Measurements from ENCODE around the gene SLC25A13. TPM values are rescaled to one million over a fixed set of nuclear protein-coding genes. Genes with fewer than 3 reads are reported as not detected.
"Not testable (repeated sequence)": the region's sequence is repeated elsewhere in the genome, so short reads cannot be mapped to it uniquely, and the experiment has no call there.

The SLC25A13 gene
- total RNA-seq, 2 experiments from 2014 or later = 9.1 to 10.7 TPM

GRCh38 chr7:96161897-96162296, 160.0 kb downstream of the SLC25A13 start:
- POLR2A ChIA-PET = no interaction called here
- no peak for DNase-seq
- no peak overlapping the region for H3K27ac Mint-ChIP-seq
- no peaks in the 10 kb centered on the region for H3K4me1 Mint-ChIP-seq
- H3K4me3 Mint-ChIP-seq = no peak overlapping the region
- H3K9me3 Mint-ChIP-seq = no peaks in the 10 kb centered on the region
- H3K27me3 Mint-ChIP-seq = no peaks in the 10 kb centered on the region
- H3K36me3 Mint-ChIP-seq = peaks cover 16% of the 10 kb centered on the region
- no peak for ATAC-seq (ENCODE audit: low read depth)

DNA sequence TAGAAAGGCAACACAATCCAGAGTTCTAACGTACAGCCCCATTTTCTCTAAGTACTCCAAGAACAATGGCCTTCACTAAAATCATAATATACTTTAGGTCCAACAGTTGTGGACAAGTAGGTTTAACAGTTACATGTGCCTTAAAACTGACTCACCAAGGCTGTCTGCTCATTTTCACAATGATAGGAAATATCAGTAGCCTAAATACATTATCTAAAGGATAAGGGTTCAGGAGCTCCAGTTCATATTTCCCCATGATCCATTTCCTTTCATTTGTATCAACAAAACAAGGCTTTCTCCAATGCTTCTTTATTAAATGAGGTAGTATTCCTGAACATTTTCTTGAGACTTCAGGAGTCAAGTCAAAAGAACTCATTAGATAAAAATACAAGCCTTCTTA, 164.0 kb downstream of the SLC25A13 start:
- no peaks in the 10 kb centered on the region for H3K4me1 Mint-ChIP-seq

GRCh38 chr7:96154506-96154905, 167.4 kb downstream of the SLC25A13 start:
- DNase-seq; H3K4me1 Mint-ChIP-seq; H3K27me3 Mint-ChIP-seq; H3K36me3 Mint-ChIP-seq; H3K9me3 Mint-ChIP-seq; H3K4me3 Mint-ChIP-seq; POLR2A ChIA-PET; ATAC-seq (ENCODE audit: low read depth); H3K27ac Mint-ChIP-seq: not testable (repeated sequence)

More for the DNA sequence above, 164.0 kb downstream of the SLC25A13 start:
- Mint-ChIP-seq H3K36me3 (peaks cover 8% of the 10 kb centered on the region), H3K9me3 (no peaks in the 10 kb centered on the region), H3K27ac (no peak overlapping the region), H3K27me3 (no peaks in the 10 kb centered on the region), H3K4me3 (no peak overlapping the region)
- POLR2A ChIA-PET = no interaction called here
- no peak for ATAC-seq (ENCODE audit: low read depth)
- DNase-seq = no peak

GRCh38 chr7:96152706-96153105, 169.2 kb downstream of the SLC25A13 start:
- Mint-ChIP-seq H3K27ac (no peak overlapping the region), H3K9me3 (no peaks in the 10 kb centered on the region), H3K4me3 (no peak overlapping the region), H3K4me1 (no peaks in the 10 kb centered on the region), H3K36me3 (peaks cover 3% of the 10 kb centered on the region), H3K27me3 (no peaks in the 10 kb centered on the region)
- ATAC-seq (ENCODE audit: low read depth) = no peak
- DNase-seq = no peak
- POLR2A ChIA-PET = no interaction called here

- DNase-seq (no peak), ATAC-seq (ENCODE audit: low read depth) (no peak)
- POLR2A ChIA-PET = no interaction called here
- H3K36me3 Mint-ChIP-seq = peaks cover 3% of the 10 kb centered on the region
- H3K27ac Mint-ChIP-seq = no peak overlapping the region
- no peak overlapping the region for H3K4me3 Mint-ChIP-seq
- no peaks in the 10 kb centered on the region for H3K27me3 Mint-ChIP-seq
- H3K4me1 Mint-ChIP-seq = no peaks in the 10 kb centered on the region
- H3K9me3 Mint-ChIP-seq = no peaks in the 10 kb centered on the region
Measured at GRCh38 chr7:96151889-96152288, 170.0 kb downstream of the SLC25A13 start.

GRCh38 chr7:96144260-96144526, 177.7 kb downstream of the SLC25A13 start:
- Mint-ChIP-seq H3K4me3 (no peak overlapping the region), H3K27ac (no peak overlapping the region), H3K27me3 (no peaks in the 10 kb centered on the region), H3K9me3 (no peaks in the 10 kb centered on the region), H3K36me3 (peaks cover 6% of the 10 kb centered on the region), H3K4me1 (no peaks in the 10 kb centered on the region)
- ATAC-seq (ENCODE audit: low read depth) (no peak), DNase-seq (no peak)
- POLR2A ChIA-PET = no interaction called here

- Mint-ChIP-seq H3K36me3 (peaks cover 6% of the 10 kb centered on the region), H3K27ac (no peak overlapping the region), H3K9me3 (no peaks in the 10 kb centered on the region), H3K4me1 (no peaks in the 10 kb centered on the region), H3K4me3 (no peak overlapping the region), H3K27me3 (no peaks in the 10 kb centered on the region)
- no peak for ATAC-seq (ENCODE audit: low read depth)
- no peak for DNase-seq
- POLR2A ChIA-PET = no interaction called here
Measured at GRCh38 chr7:96143495-96144259, 178.2 kb downstream of the SLC25A13 start.

- ATAC-seq (ENCODE audit: low read depth) (no peak), DNase-seq (no peak)
- Mint-ChIP-seq H3K9me3 (peaks cover 1% of the 10 kb centered on the region), H3K27me3 (no peaks in the 10 kb centered on the region), H3K36me3 (peaks cover 14% of the 10 kb centered on the region), H3K4me1 (no peaks in the 10 kb centered on the region), H3K4me3 (no peak overlapping the region), H3K27ac (no peak overlapping the region)
- POLR2A ChIA-PET = no interaction called here
Measured at GRCh38 chr7:96136600-96137239, 185.2 kb downstream of the SLC25A13 start.

GRCh38 chr7:96135241-96135640, 186.7 kb downstream of the SLC25A13 start:
- ATAC-seq (ENCODE audit: low read depth) (no peak), DNase-seq (no peak)
- H3K9me3 Mint-ChIP-seq = peaks cover 1% of the 10 kb centered on the region
- no peak overlapping the region for H3K27ac Mint-ChIP-seq
- POLR2A ChIA-PET = no interaction called here
- no peak overlapping the region for H3K4me3 Mint-ChIP-seq
- H3K27me3 Mint-ChIP-seq = no peaks in the 10 kb centered on the region
- H3K36me3 Mint-ChIP-seq = peaks cover 10% of the 10 kb centered on the region
- no peaks in the 10 kb centered on the region for H3K4me1 Mint-ChIP-seq

DNA sequence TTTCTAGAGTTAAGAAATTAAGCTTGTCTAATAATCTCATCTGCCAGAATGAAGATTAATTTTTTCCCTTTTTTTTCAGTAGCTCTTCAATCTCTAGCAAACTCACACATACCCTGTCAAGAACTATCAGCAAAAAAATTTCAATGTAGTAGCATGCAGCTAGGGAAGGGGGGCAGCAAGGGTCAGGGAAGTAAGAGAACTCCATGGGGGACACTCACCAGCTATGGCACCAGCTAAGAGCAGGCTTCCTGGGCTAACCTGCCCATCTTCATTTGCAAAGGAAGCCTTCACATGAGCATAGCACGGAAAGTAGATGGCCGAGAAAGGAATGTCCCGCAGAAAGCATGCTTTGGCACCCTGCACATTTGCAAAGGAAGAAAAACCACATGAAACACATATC, 190.4 kb downstream of the SLC25A13 start:
- ATAC-seq (ENCODE audit: low read depth) = no peak
- no peaks in the 10 kb centered on the region for H3K4me1 Mint-ChIP-seq
- H3K4me3 Mint-ChIP-seq = no peak overlapping the region
- H3K9me3 Mint-ChIP-seq = peaks cover 1% of the 10 kb centered on the region
- H3K36me3 Mint-ChIP-seq = peaks cover 16% of the 10 kb centered on the region
- H3K27ac Mint-ChIP-seq = no peak overlapping the region
- no peaks in the 10 kb centered on the region for H3K27me3 Mint-ChIP-seq
- POLR2A ChIA-PET = no interaction called here
- no peak for DNase-seq

DNA sequence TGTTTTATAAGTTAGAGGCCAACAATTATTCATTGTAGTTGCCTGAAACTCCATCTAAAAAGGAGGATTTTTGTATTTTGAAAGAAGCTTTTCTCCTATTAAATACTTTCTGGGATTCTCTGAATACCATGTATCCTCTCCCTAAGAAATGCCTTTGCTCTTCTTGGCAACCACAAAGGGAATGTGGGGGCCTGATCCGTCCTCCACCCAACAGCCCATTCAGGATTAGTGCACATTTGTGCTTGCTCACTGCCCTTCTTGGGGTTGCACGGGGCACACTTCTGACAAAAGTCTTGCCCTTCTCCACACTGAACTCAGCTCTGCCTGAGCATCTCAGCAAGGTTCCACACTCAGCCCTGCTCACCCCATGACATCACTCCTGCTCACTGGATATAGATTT, 194.2 kb downstream of the SLC25A13 start:
- H3K36me3 Mint-ChIP-seq = peaks cover 6% of the 10 kb centered on the region
- no peaks in the 10 kb centered on the region for H3K4me1 Mint-ChIP-seq
- H3K9me3 Mint-ChIP-seq = no peaks in the 10 kb centered on the region
- H3K27me3 Mint-ChIP-seq = no peaks in the 10 kb centered on the region
- DNase-seq (no peak), ATAC-seq (ENCODE audit: low read depth) (no peak)
- H3K4me3 Mint-ChIP-seq = no peak overlapping the region
- POLR2A ChIA-PET = no interaction called here
- H3K27ac Mint-ChIP-seq = no peak overlapping the region

- DNase-seq (no peak), ATAC-seq (ENCODE audit: low read depth) (no peak)
- POLR2A ChIA-PET = no interaction called here
- Mint-ChIP-seq H3K4me1 (no peaks in the 10 kb centered on the region), H3K27ac (no peak overlapping the region), H3K36me3 (peaks cover 6% of the 10 kb centered on the region), H3K27me3 (no peaks in the 10 kb centered on the region), H3K4me3 (no peak overlapping the region), H3K9me3 (no peaks in the 10 kb centered on the region)
Measured at GRCh38 chr7:96126382-96126781, 195.5 kb downstream of the SLC25A13 start.

GRCh38 chr7:96122746-96123145, 199.2 kb downstream of the SLC25A13 start:
- Mint-ChIP-seq H3K36me3 (peaks cover 4% of the 10 kb centered on the region), H3K4me1 (no peaks in the 10 kb centered on the region), H3K27me3 (no peaks in the 10 kb centered on the region), H3K9me3 (no peaks in the 10 kb centered on the region), H3K4me3 (no peak overlapping the region), H3K27ac (no peak overlapping the region)
- DNase-seq = no peak
- ATAC-seq (ENCODE audit: low read depth) = no peak
- POLR2A ChIA-PET = no interaction called here

- H3K9me3 Mint-ChIP-seq = no peaks in the 10 kb centered on the region
- ATAC-seq (ENCODE audit: low read depth) = no peak
- H3K36me3 Mint-ChIP-seq = peaks cover 4% of the 10 kb centered on the region
- DNase-seq = no peak
- H3K4me1 Mint-ChIP-seq = no peaks in the 10 kb centered on the region
- no peak overlapping the region for H3K4me3 Mint-ChIP-seq
- H3K27me3 Mint-ChIP-seq = no peaks in the 10 kb centered on the region
- no peak overlapping the region for H3K27ac Mint-ChIP-seq
- POLR2A ChIA-PET = no interaction called here
Measured at GRCh38 chr7:96121752-96122151, 200.1 kb downstream of the SLC25A13 start.

Data from activated naive CD8-positive, alpha-beta T cell treated with anti-CD3 and anti-CD28 coated beads, Interleukin-2, amount 10 ng/mL, durations not matched to agents 7 days and 5 days (primary cell).